Kidney (tissue), 14 donors: Measurements from ENCODE around the gene CLDN14. TPM values are rescaled to one million over a fixed set of nuclear protein-coding genes. Genes with fewer than 3 reads are reported as not detected.

Experiments
- DNase-seq, 5 donors: peaks; one replicate each; pipeline ENCODE4 v3.0.0-alpha.2; 2013 to 2020
- FAIRE-seq: peaks from 2 replicates; lab custom pipeline; 2012; peaks lifted over from hg19 to GRCh38; lab: Jason Lieb, UNC
- H3K27ac ChIP-seq, 2 donors: one replicate each; pipeline ENCODE4 v1.7.0; 2013; ENCODE audit warnings: low read depth in 2 of 2, low read length in 2 of 2, inconsistent platforms in 1 of 2
- H3K27me3 ChIP-seq: one replicate; pipeline ENCODE4 v1.7.1; 2013; ENCODE audit warnings: low read length, inconsistent platforms; ENCODE audit not compliant: control insufficient read depth, insufficient read depth
- H3K36me3 ChIP-seq, 3 donors: one replicate each; pipeline versions ENCODE4 v1.7.0 to v1.7.1; 2013; ENCODE audit warnings: low read length in 3 of 3, control low read depth in 1 of 3, inconsistent platforms in 1 of 3; ENCODE audit not compliant: insufficient read depth in 3 of 3, control insufficient read depth in 2 of 3
- H3K4me1 ChIP-seq, 3 donors: one replicate each; pipeline versions ENCODE4 v1.7.0 to v1.7.1; 2013; ENCODE audit warnings: low read length in 3 of 3, inconsistent platforms in 1 of 3, low read depth in 1 of 3; ENCODE audit not compliant: control insufficient read depth in 2 of 3, insufficient read depth in 2 of 3
- H3K4me3 ChIP-seq, 3 donors: one replicate each; pipeline versions ENCODE4 v1.7.0 to v1.8.1; 2013; ENCODE audit warnings: low read length in 3 of 3, control low read depth in 1 of 3, inconsistent platforms in 1 of 3
- H3K9ac ChIP-seq, 3 donors: one replicate each; pipeline versions ENCODE4 v1.7.0 to v1.7.1; 2013; ENCODE audit warnings: low read length in 3 of 3, control low read depth in 1 of 3, inconsistent platforms in 1 of 3
- H3K9me3 ChIP-seq, 3 donors: one replicate each; pipeline versions ENCODE4 v1.7.0 to v1.7.1; 2013; ENCODE audit warnings: low read length in 3 of 3, control low read depth in 1 of 3, inconsistent platforms in 1 of 3; ENCODE audit not compliant: control insufficient read depth in 2 of 3, insufficient read depth in 1 of 3
- intact Hi-C: fragments of 100-400 bp; cut with DNase I; formaldehyde crosslinking; loops from one replicate; pipeline ENCODE4 v1.11.1; 2022
- polyA plus RNA-seq: library from polyadenylated mRNA; stranded (reverse); fragments of 350-450 nt; fragmentation: Illumina TruSeq; extraction: RNeasy Lipid Tissue Mini Kit (QIAGEN cat#74804); gene quantifications from one replicate; pipeline ENCODE4 v1.2.3, GENCODE V29; 2014; ENCODE audit warnings: low read depth, low replicate concordance; ENCODE audit not compliant: insufficient read depth
- total RNA-seq: library from RNA; stranded (reverse); fragmentation: NEBNext Ultra II Directional; extraction: Animal tissue kit (Norgen Biotek cat#: 25700); gene quantifications from one replicate; pipeline ENCODE4 v1.2.1, GENCODE V29; 2021
- TF ChIP-seq, protein P1 (sequence below): IDR thresholded peaks from 3 replicates; pipeline ENCODE4 v1.5.1; 2012; ENCODE audit warnings: mild to moderate bottlenecking, moderate library complexity, borderline replicate concordance; ENCODE audit not compliant: insufficient read depth; ENCODE audit errors: extremely low read depth
- donor health status: control.
- donor health status: control.
- donor health status: control.
- donor health status: control.
- donor health status: control.
- donor health status: DM: yes; HTN: yes; CAD: no.
- donor health status: Normal renal cell carcinoma (clear cell type).

Gene CLDN14
- total and polyA plus RNA-seq, 2 donors from 2014 or later = 8.7 to 10.0 TPM

DNA sequence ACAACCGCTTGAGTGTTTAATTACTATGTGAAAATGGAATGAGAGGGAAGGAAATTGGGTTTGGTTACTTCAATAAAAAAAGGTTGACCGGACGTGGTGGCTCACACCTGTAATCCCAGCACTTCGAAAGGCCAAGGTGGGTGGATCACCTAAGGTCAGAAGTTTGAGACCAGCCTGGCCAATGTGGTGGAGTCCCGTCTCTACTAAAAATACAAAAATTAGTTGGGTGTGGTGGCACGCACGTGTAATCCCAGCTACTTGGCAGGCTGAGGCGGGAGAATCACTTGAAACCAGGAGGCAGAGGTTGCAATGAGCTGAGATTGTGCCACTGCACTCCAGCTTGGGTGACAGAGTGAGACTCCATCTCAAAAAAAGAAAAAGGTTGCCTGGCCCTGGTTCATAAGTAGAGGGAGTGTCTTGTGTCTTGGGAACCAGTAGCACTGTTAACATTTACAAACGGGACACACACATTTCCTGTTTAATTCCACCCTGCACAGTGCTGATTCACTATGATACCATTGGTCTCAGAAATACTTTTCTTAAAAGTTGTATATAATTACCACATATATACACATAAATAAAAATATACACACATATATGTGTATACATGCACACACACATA lies 27.6 kb upstream of the CLDN14 start:
- no peak for FAIRE-seq

GRCh38 chr21:36506482-36506881 lies 26.6 kb upstream of the CLDN14 start:
- TF ChIP-seq, protein P1, sequence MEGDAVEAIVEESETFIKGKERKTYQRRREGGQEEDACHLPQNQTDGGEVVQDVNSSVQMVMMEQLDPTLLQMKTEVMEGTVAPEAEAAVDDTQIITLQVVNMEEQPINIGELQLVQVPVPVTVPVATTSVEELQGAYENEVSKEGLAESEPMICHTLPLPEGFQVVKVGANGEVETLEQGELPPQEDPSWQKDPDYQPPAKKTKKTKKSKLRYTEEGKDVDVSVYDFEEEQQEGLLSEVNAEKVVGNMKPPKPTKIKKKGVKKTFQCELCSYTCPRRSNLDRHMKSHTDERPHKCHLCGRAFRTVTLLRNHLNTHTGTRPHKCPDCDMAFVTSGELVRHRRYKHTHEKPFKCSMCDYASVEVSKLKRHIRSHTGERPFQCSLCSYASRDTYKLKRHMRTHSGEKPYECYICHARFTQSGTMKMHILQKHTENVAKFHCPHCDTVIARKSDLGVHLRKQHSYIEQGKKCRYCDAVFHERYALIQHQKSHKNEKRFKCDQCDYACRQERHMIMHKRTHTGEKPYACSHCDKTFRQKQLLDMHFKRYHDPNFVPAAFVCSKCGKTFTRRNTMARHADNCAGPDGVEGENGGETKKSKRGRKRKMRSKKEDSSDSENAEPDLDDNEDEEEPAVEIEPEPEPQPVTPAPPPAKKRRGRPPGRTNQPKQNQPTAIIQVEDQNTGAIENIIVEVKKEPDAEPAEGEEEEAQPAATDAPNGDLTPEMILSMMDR = no peak
- H3K9ac ChIP-seq = no peak overlapping the region
- no peaks in the 10 kb centered on the region for H3K9me3 ChIP-seq
- no peaks in the 10 kb centered on the region for H3K27me3 ChIP-seq
- intact Hi-C loops = loop anchor here (5.0 kb wide), 1 partner anchor 421 kb away; no protein-coding TSS in a partner anchor
- peaks cover 2 to 12% (median 6%) of the 10 kb centered on the region in 3 donors for H3K4me1 ChIP-seq
- H3K27ac ChIP-seq = no peak overlapping the region
- no peaks in the 10 kb centered on the region for H3K36me3 ChIP-seq
- DNase-seq (no peak), FAIRE-seq (no peak)
- H3K4me3 ChIP-seq = no peak overlapping the region

More for the DNA sequence above, 27.6 kb upstream of the CLDN14 start:
- H3K9me3 ChIP-seq = no peaks in the 10 kb centered on the region
- DNase-seq = no peak
- H3K4me1 ChIP-seq = peaks cover 5 to 19% (median 6%) of the 10 kb centered on the region in 3 donors
- no peak overlapping the region for H3K27ac ChIP-seq
- H3K27me3 ChIP-seq = no peaks in the 10 kb centered on the region
- TF ChIP-seq, protein P1 = no peak
- no peaks in the 10 kb centered on the region for H3K36me3 ChIP-seq
- H3K4me3 ChIP-seq = no peak overlapping the region
- intact Hi-C loops = loop anchor here (5.0 kb wide), 1 partner anchor 420 kb away; no protein-coding TSS in a partner anchor
- no peak overlapping the region for H3K9ac ChIP-seq

GRCh38 chr21:36504067-36505058 lies 24.4 kb upstream of the CLDN14 start:
- FAIRE-seq = peak; percentile 80
- intact Hi-C loops = loop anchor here (5.0 kb wide), 1 partner anchor 423 kb away; no protein-coding TSS in a partner anchor
- DNase-seq = peak in 3 of 5 donors; percentile 26 to 69 (median 68)
- H3K4me3 ChIP-seq = no peak overlapping the region
- TF ChIP-seq, protein P1 = peak; percentile 92
- H3K36me3 ChIP-seq = no peaks in the 10 kb centered on the region
- H3K27ac ChIP-seq = no peak overlapping the region
- no peak overlapping the region for H3K9ac ChIP-seq
- no peaks in the 10 kb centered on the region for H3K27me3 ChIP-seq
- H3K9me3 ChIP-seq = no peaks in the 10 kb centered on the region
- peaks cover 0 to 2% (median 0%) of the 10 kb centered on the region in 3 donors for H3K4me1 ChIP-seq
